CD4-positive, alpha-beta T cell treated with Interleukin-21 for 1 hour (primary cell): ENCODE data around the gene PTGIR.

Experiments
- DNase-seq: peaks from one replicate; pipeline ENCODE4 v3.0.0-alpha.2; 2020

The PTGIR gene

DNA sequence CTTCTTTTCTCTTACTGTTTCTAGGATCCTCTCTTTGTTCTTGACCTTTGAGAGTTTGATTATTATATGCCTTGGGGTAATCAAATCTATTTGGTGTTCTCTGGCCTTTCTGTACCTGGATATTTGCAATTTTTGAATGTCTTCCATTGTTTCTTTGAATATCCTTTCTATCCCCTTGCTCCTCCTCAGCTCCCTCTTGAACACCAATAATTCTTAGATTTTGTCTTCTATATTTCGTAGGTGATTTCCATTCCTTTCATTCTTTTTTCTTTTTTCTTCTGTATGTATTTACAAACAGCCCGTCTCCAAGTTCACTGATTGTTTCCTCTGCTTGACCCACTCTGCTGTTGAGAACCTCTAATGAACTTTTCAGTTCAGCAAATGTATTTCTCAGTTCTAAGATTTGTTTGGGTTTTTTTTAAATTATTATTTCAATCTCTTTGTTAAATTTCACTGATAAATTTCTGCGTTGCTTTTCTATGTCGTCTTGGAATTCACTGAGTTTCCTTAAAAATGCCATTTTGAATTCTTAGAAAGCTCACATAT lies 26.4 kb downstream of the PTGIR start:
- DNase-seq = no peak

- DNase-seq = no peak
Observed at GRCh38 chr19:46596008-46596407, 28.9 kb downstream of the PTGIR start.

DNA sequence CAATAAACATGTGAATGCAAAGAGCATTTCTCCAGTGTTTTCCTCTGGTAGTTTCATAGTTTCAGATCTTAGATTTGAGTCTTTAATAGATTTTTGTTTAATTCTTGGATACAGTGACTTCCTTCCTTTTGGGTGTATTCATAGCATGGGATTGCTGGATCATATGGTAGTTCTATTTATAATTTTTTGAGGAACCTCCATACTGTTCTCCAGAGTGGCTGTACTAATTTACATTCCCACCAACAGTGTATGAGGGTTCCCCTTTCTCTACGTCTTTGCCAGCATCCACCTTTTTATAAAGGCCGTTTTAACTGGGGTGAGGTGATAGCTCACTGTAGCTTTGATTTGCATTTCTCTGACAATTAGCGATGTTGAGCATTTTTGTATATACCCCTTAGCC lies 33.0 kb downstream of the PTGIR start:
- no peak for DNase-seq

DNA sequence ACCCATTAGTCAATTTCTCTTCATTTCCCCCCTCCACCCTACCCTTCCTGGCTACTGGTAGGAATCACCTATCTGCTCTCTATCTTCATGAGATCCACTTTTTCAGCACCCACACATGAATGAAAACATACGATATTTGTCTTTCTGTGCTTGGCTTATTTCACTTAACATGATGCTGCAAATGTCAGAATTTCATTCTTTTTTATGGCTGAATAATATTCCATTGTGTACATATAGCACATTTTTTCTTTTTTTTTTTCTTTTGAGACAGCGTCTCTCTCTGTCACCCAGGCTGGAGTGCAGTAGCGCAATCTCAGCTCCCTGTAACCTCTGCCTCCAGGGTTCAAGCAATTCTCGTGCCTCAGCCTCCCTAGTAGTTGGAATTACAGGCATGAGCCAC lies 33.6 kb downstream of the PTGIR start:
- DNase-seq = no peak

DNA sequence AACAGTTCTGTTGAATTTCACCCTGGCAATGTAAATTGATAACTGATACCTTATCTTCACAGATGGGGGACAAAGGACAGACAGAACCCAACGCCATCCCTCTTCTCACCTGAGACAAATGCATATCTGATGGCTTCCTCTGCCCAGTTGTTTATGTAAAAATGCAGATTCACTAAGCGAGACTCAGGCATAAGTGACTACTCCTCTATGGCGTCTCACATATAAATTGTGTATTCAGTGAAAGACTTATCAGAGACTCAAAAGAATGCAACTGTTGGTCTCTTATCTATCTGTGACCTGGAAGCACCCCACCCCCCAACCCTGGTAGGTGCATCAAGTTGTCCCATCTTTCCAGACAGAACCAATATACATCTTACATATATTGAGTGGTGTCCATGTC lies 37.0 kb downstream of the PTGIR start:
- no peak for DNase-seq

DNA sequence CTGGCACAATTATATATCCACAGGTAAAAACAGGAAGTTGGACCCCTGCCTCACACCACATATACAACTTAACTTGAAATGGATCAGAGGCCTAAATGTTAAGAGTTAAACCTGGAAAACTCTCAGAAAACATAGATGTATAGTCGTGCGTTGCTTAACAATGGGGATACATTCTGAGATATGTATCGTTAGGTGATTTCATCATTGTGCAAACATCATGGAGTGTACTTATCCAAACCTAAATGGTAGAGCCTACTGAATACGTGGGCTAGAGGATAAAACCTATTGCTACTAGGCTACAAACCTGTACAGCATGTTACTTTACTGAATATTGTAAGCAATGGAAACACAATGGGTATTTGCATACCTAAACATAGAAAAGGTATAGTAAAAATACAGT lies 38.6 kb downstream of the PTGIR start:
- no peak for DNase-seq

GRCh38 chr19:46585539-46585938 lies 39.4 kb downstream of the PTGIR start:
- no peak for DNase-seq

GRCh38 chr19:46580247-46580646 lies 44.6 kb downstream of the PTGIR start:
- DNase-seq = no peak

DNA sequence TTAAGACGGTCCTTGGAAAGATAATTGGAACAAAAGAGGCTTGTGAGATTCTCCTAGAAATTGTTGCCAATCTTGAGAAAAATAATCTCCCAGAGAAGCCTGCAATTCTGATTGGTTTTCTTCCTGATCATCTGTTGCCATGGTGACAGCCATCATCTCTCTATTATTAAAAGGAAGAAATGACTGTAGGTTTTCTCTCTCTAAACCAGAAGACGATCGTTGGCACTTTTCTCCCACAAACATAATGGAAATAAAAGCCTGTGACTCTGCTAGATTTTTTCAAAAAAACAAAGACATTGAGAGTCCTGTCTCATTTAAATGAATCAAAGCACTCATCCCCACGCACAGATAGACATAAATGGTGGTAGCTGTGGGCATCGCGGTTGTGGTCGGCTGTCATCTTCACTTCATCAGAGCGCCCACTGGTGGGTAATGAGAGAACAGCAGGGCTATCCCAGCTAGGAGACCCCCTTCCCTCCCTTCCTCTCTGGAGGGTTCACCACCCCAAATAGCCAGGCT lies 45.5 kb downstream of the PTGIR start:
- no peak for DNase-seq

GRCh38 chr19:46578450-46578849 lies 46.4 kb downstream of the PTGIR start:
- DNase-seq = no peak

DNA sequence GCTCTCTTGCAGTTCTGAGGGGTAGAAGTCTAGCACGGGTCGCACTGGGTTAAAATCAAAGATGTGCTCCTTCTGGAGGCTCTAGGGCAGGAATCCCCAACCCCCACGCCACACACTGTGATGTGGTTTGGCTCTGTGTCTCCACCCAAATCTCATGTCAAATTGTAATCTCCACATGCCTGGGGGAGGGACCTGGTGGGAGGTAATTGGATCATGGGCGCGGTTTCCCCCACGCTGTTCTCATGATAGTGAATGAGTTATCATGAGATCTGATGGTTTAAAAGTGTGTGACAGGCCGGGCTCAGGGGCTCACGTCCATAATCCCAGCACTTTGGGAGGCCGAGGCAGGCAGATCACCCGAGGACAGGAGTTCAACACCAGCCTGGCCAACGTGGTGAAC lies 50.4 kb downstream of the PTGIR start:
- DNase-seq = peak; percentile 39

- no peak for DNase-seq
Observed at GRCh38 chr19:46573679-46574498, 51.0 kb downstream of the PTGIR start.

GRCh38 chr19:46571495-46571894 lies 53.4 kb downstream of the PTGIR start:
- peak; percentile 14 for DNase-seq
